H1 (cell line): Measurements from ENCODE around the gene MR1. TPM values are rescaled to one million over a fixed set of nuclear protein-coding genes. Genes with fewer than 3 reads are reported as not detected.

Experiments used
- CTCF ChIA-PET: fragments of 300-600 bp; sonication (Branson Sonifier 250); formaldehyde crosslinking; loops from one replicate; lab custom pipeline; 2021; ENCODE audit not compliant: partially characterized antibody; lab: Charles Lee
- POLR2A ChIA-PET: fragments of 300-600 bp; sonication (Branson Sonifier 250); formaldehyde crosslinking; loops from one replicate; lab custom pipeline; 2021; ENCODE audit warnings: inconsistent platforms; ENCODE audit not compliant: partially characterized antibody; lab: Charles Lee
- DNase-seq, 2 experiments: peaks; one replicate each; pipeline versions ENCODE4 v3.0.0 to v3.0.0-alpha.2; 2010 to 2022; ENCODE audit warnings: low spot score in 2 of 2, low read depth in 1 of 2, mixed read lengths in 1 of 2
- FAIRE-seq: peaks from 2 replicates; lab custom pipeline; 2011; peaks lifted over from hg19 to GRCh38; lab: Jason Lieb, UNC
- H2AFZ ChIP-seq: 2 replicates; pipeline ENCODE4 v1.8.1; 2012; ENCODE audit warnings: low read length, inconsistent platforms
- H2AK5ac ChIP-seq: 2 replicates; pipeline ENCODE4 v1.6.1; 2013; ENCODE audit warnings: low read depth, low read length
- H2BK120ac ChIP-seq: replicated peaks from 2 replicates; pipeline ENCODE3; 2013; ENCODE audit warnings: low read depth, low read length, inconsistent platforms
- H2BK12ac ChIP-seq: 2 replicates; pipeline ENCODE4 v1.6.1; 2013; ENCODE audit warnings: low read depth, low read length
- H2BK15ac ChIP-seq: 2 replicates; pipeline ENCODE4 v1.6.1; 2013; ENCODE audit warnings: low read length
- H2BK20ac ChIP-seq: 2 replicates; pipeline ENCODE4 v1.6.1; 2013; ENCODE audit warnings: low read length
- H2BK5ac ChIP-seq: 2 replicates; pipeline ENCODE4 v1.6.1; 2013; ENCODE audit warnings: low read depth, low read length
- H3K14ac ChIP-seq: 2 replicates; pipeline ENCODE4 v1.6.1; 2013; ENCODE audit warnings: inconsistent platforms; ENCODE audit not compliant: insufficient read length
- H3K18ac ChIP-seq: 2 replicates; pipeline ENCODE4 v1.6.1; 2013; ENCODE audit warnings: low read length; ENCODE audit errors: extremely low read depth
- H3K23ac ChIP-seq: 2 replicates; pipeline ENCODE4 v1.6.1; 2013; ENCODE audit warnings: inconsistent platforms; ENCODE audit not compliant: insufficient read length
- H3K23me2 ChIP-seq: 2 replicates; pipeline ENCODE4 v1.6.1; 2013; ENCODE audit warnings: low read depth, low read length
- H3K27ac ChIP-seq: 2 replicates; pipeline ENCODE4 v1.6.1; 2011; ENCODE audit warnings: low read depth, low read length, inconsistent platforms
- H3K27me3 ChIP-seq, 4 experiments: replicated peaks in 1 of 4; 1 replicate in 1 of 4; 2 replicates in 3 of 4; pipeline versions ENCODE4 v1.6.1 to v1.8.1; 2011 to 2013; ENCODE audit warnings: low read length in 3 of 4, mild to moderate bottlenecking in 3 of 4, inconsistent platforms in 2 of 4, mixed read lengths in 2 of 4, moderate library complexity in 1 of 4; ENCODE audit not compliant: control insufficient read depth in 3 of 4, insufficient read depth in 3 of 4; ENCODE audit errors: extremely low read depth in 1 of 4
- H3K36me3 ChIP-seq, 4 experiments: 2 replicates each; pipeline versions ENCODE4 v1.6.1 to v1.8.1; 2011 to 2013; ENCODE audit warnings: mild to moderate bottlenecking in 4 of 4, low read length in 3 of 4, moderate library complexity in 2 of 4, control low read depth in 1 of 4, inconsistent platforms in 1 of 4; ENCODE audit not compliant: insufficient read depth in 4 of 4, control insufficient read depth in 2 of 4
- H3K4ac ChIP-seq: replicated peaks from 2 replicates; pipeline ENCODE3; 2013; ENCODE audit warnings: low read length, low read depth, mixed read lengths, inconsistent platforms; ENCODE audit not compliant: insufficient read length
- H3K4me1 ChIP-seq, 4 experiments: replicated peaks in 1 of 4; 1 replicate in 1 of 4; 2 replicates in 3 of 4; pipeline versions ENCODE4 v1.6.1 to v1.8.1; 2011 to 2013; ENCODE audit warnings: low read length in 3 of 4, inconsistent platforms in 2 of 4, mixed read lengths in 1 of 4; ENCODE audit not compliant: insufficient read depth in 4 of 4, control insufficient read depth in 3 of 4
- H3K4me2 ChIP-seq, 2 experiments: 2 replicates each; pipeline versions ENCODE4 v1.6.1 to v1.8.1; 2011 to 2013; ENCODE audit warnings: low read depth in 2 of 2, low read length in 2 of 2, control low read depth in 1 of 2, inconsistent platforms in 1 of 2, mild to moderate bottlenecking in 1 of 2; ENCODE audit not compliant: insufficient read depth in 1 of 2
- H3K4me3 ChIP-seq, 4 experiments: fragments of 200-600, 300-600 bp in 1 of 4; sonication (generic), shearing (Covaris generic), sonication (Bioruptor Twin) in 1 of 4; 2 replicates each; pipeline versions ENCODE4 v1.5.1 to v1.8.1; 2011 to 2016; ENCODE audit warnings: low read length in 4 of 4, low read depth in 3 of 4, control low read depth in 2 of 4, inconsistent platforms in 2 of 4, mild to moderate bottlenecking in 2 of 4, mixed read lengths in 1 of 4, moderate library complexity in 1 of 4; ENCODE audit not compliant: insufficient read depth in 2 of 4; ENCODE audit errors: extremely low read depth in 1 of 4
- H3K56ac ChIP-seq: replicated peaks from 2 replicates; pipeline ENCODE3; 2013; ENCODE audit warnings: low read depth, mild to moderate bottlenecking, mixed read lengths, low read length, inconsistent platforms; ENCODE audit not compliant: insufficient read length
- H3K79me1 ChIP-seq: 2 replicates; pipeline ENCODE4 v1.6.1; 2013; ENCODE audit warnings: low read depth, low read length, control low read depth
- H3K79me2 ChIP-seq, 2 experiments: 2 replicates each; pipeline versions ENCODE4 v1.6.1 to v1.8.1; 2012 to 2013; ENCODE audit warnings: low read length in 2 of 2, mild to moderate bottlenecking in 2 of 2, inconsistent platforms in 1 of 2; ENCODE audit not compliant: insufficient read depth in 2 of 2, control insufficient read depth in 1 of 2
- H3K9ac ChIP-seq, 4 experiments: replicated peaks in 1 of 4; 1 replicate in 1 of 4; 2 replicates in 3 of 4; pipeline versions ENCODE4 v1.6.1 to v1.8.1; 2011 to 2013; ENCODE audit warnings: low read depth in 3 of 4, low read length in 3 of 4, control low read depth in 2 of 4, mild to moderate bottlenecking in 2 of 4, moderate library complexity in 2 of 4, inconsistent platforms in 1 of 4; ENCODE audit errors: extremely low read depth in 1 of 4
- H3K9me3 ChIP-seq, 2 experiments: 2 replicates each; pipeline versions ENCODE4 v1.6.1 to v1.8.1; 2012 to 2013; ENCODE audit warnings: mild to moderate bottlenecking in 2 of 2, moderate library complexity in 2 of 2, control low read depth in 1 of 2, inconsistent platforms in 1 of 2, low read depth in 1 of 2, low read length in 1 of 2, mixed read lengths in 1 of 2; ENCODE audit not compliant: insufficient read depth in 2 of 2
- H4K20me1 ChIP-seq, 2 experiments: replicated peaks in 1 of 2; 2 replicates each; pipeline versions ENCODE3 to v1.8.1; 2011 to 2013; ENCODE audit warnings: inconsistent platforms in 2 of 2, low read length in 2 of 2, mild to moderate bottlenecking in 1 of 2; ENCODE audit not compliant: insufficient read depth in 2 of 2, control insufficient read depth in 1 of 2
- H4K5ac ChIP-seq: 2 replicates; pipeline ENCODE4 v1.6.1; 2013; ENCODE audit warnings: low read length, low read depth, mixed read lengths, inconsistent platforms; ENCODE audit not compliant: insufficient read length
- H4K8ac ChIP-seq: 2 replicates; pipeline ENCODE4 v1.8.0; 2013; ENCODE audit warnings: mild to moderate bottlenecking, moderate library complexity, low read length, inconsistent platforms; ENCODE audit not compliant: insufficient read depth; ENCODE audit errors: extremely low read depth
- H4K91ac ChIP-seq: replicated peaks from 2 replicates; pipeline ENCODE3; 2013; ENCODE audit warnings: low read length, mixed read lengths, inconsistent platforms; ENCODE audit not compliant: insufficient read length
- ASH2L ChIP-seq: fragments of 200-600, 300-600 bp; sonication (generic); IDR thresholded peaks from one replicate; pipeline ENCODE4 v1.7.1; 2017; ENCODE audit warnings: low read length
- BACH1 ChIP-seq: IDR thresholded peaks from 2 replicates; pipeline ENCODE4 v1.6.1; 2012; ENCODE audit warnings: low read length, improper control_type of control experiment
- CBX5 ChIP-seq: fragments of 300-800, 300-1000 bp; sonication (generic); IDR thresholded peaks from 2 replicates; pipeline ENCODE4 v1.7.1; 2016; ENCODE audit warnings: antibody characterized with exemption, low read length, low read depth
- CTBP2 ChIP-seq: IDR thresholded peaks from 2 replicates; pipeline ENCODE4 v1.7.0; 2011; ENCODE audit warnings: borderline replicate concordance, mild to moderate bottlenecking, moderate library complexity, mixed read lengths, low read length; ENCODE audit not compliant: insufficient read depth, insufficient read length
- FOSL1 ChIP-seq: IDR thresholded peaks from 2 replicates; pipeline ENCODE4 v1.6.1; 2011; ENCODE audit warnings: mild to moderate bottlenecking, low read depth, low read length, moderate library complexity; ENCODE audit not compliant: insufficient read depth
- HDAC2 ChIP-seq, 2 experiments: fragments of 300-600 bp in 1 of 2; sonication (generic) in 1 of 2; IDR thresholded peaks; 2 replicates each; pipeline ENCODE4 v1.6.1; 2011 to 2012; ENCODE audit warnings: low read depth in 2 of 2, low read length in 2 of 2, mild to moderate bottlenecking in 2 of 2, moderate library complexity in 2 of 2, borderline replicate concordance in 1 of 2, inconsistent platforms in 1 of 2
- JUND ChIP-seq: IDR thresholded peaks from 2 replicates; pipeline ENCODE4 v1.6.1; 2011; ENCODE audit warnings: mild to moderate bottlenecking, improper control_type of control experiment, low read length
- KDM4A ChIP-seq: IDR thresholded peaks from one replicate; pipeline ENCODE4 v1.7.1; 2012; ENCODE audit warnings: low read depth, mild to moderate bottlenecking, moderate library complexity, low read length, inconsistent platforms; ENCODE audit not compliant: severe bottlenecking
- KDM5A ChIP-seq: fragments of 200-600 bp; IDR thresholded peaks from 2 replicates; pipeline ENCODE4 v1.7.1; 2012; ENCODE audit warnings: mild to moderate bottlenecking, low read length, inconsistent platforms, mixed read lengths
- TAF1 ChIP-seq: IDR thresholded peaks from 2 replicates; pipeline ENCODE4 v1.6.1; 2011; ENCODE audit warnings: mild to moderate bottlenecking, low read depth, low read length
- TBP ChIP-seq: IDR thresholded peaks from 2 replicates; pipeline ENCODE4 v1.6.1; 2011; ENCODE audit warnings: low read depth, low read length, improper control_type of control experiment
- WGBS, 2 experiments: shearing (Covaris generic) in 1 of 2; methylation state at CpG; one replicate each; pipeline versions ENCODE4 v1.1.6 to v1.1.7; 2013 to 2015; ENCODE audit warnings: low lambda C conversion rate in 2 of 2, mixed read lengths in 2 of 2, inconsistent platforms in 1 of 2, low coverage in 1 of 2, missing lambda C conversion rate in 1 of 2; ENCODE audit not compliant: insufficient replicate concordance in 2 of 2, insufficient coverage in 1 of 2, insufficient read length in 1 of 2; ENCODE audit errors: extremely low coverage in 1 of 2, missing lambda C conversion rate in 1 of 2; 5-methylcytosine and 5-hydroxymethylcytosine counted together
- polyA plus RNA-seq, 7 experiments: library from polyadenylated mRNA; depleted of rRNA in 3 of 7; stranded (reverse) in 5 of 7; unstranded in 2 of 7; fragments of >200 nt in 5 of 7; fragments of 200-250 nt in 2 of 7; gene quantifications; 1 replicate in 5 of 7; 2 replicates in 1 of 7; 4 replicates in 1 of 7; pipeline versions ENCODE4 v1.2.1 to v1.2.3, GENCODE V29; 2011 to 2013; ENCODE audit warnings: missing spikeins in 2 of 7, mixed read lengths in 2 of 7
- total RNA-seq: library from RNA; stranded (reverse); fragmentation: NEBNext Ultra II Directional; extraction: Animal tissue kit (Norgen Biotek cat#: 25700); gene quantifications from 2 replicates; pipeline ENCODE4 v1.2.1, GENCODE V29; 2021

Gene MR1
- total and polyA plus RNA-seq, 2 of the 8 experiments (the other 6 are each of a cell fraction or from before 2014, with no cell fraction given) = 0.09 TPM; not detected in 1

DNA sequence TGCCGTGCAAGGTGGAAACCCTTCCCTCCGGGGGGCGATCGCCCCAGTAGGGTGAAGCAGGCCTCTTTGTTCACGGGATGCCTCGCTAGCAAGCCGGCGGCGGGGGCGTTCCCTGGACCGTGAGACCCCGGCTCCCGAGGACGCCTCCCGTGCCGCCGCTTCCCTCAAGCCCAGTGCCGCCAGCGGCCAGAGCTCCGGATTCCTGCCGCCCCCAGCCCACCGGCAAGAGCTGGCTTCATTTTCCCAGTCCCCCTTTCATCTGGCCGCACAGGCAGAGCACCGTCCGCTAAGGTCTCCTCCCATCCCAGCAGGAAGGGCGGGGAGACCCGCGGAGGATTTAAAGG is 71.0 kb downstream of the MR1 start:
- H3K27me3 ChIP-seq = peaks cover 9 to 42% (median 41%) of the 10 kb centered on the region in 4 experiments
- peak overlapping the region; percentile 29; the same call in 1 of the 2 replicates for H2BK12ac ChIP-seq
- H3K18ac ChIP-seq = peak overlapping the region; percentile 79
- CTCF ChIA-PET = interaction anchor here (0.6 to 10.3 kb wide), 11 partner anchors 10 to 870 kb away, joined by 3 to 79 read pairs (median 4); no protein-coding TSS in a partner anchor
- WGBS, 2 experiments = 1% methylated on average over 26 of the region's 28 CpGs; no CpG with 5 or more reads in 1 of the 2 experiments
- H3K79me1 ChIP-seq = no peaks in the 10 kb centered on the region
- H2BK15ac ChIP-seq = peak overlapping the region; percentile 31; the same call in 1 of the 2 replicates
- H3K14ac ChIP-seq = peak overlapping the region; percentile 91
- H3K23ac ChIP-seq = no peak overlapping the region
- peak overlapping the region; percentile 53 to 75 (median 64) for H3K4me3 ChIP-seq
- no peaks in the 10 kb centered on the region for H3K36me3 ChIP-seq
- peak overlapping the region; percentile 22 for H2AFZ ChIP-seq
- peak overlapping the region; percentile 53; the same call in 1 of the 2 replicates for H4K8ac ChIP-seq
- peaks cover 16% of the 10 kb centered on the region for H3K23me2 ChIP-seq
- H2AK5ac ChIP-seq = no peak overlapping the region
- TF ChIP-seq JUND (0 out of 2 replicates have a peak, but pooled peaks have one; percentile 6), TBP (peak; percentile 46; the same call in 1 of the 2 replicates), BACH1 (no peak), KDM5A (no peak), KDM4A (peak; percentile 77), FOSL1 (no peak), CTBP2 (peak; percentile 70), CBX5 (no peak), HDAC2 (IDR thresholded peaks at IDR 0.05; ENCODE audit: borderline replicate concordance in 1 of 2, low read depth in 2 of 2, low read length in 2 of 2) (no peak), TAF1 (no peak), ASH2L (peak; percentile 78)
- H2BK120ac ChIP-seq = no peak overlapping the region
- peak overlapping the region; percentile 48 for H3K4ac ChIP-seq
- peak overlapping the region; percentile 21; the same call in 1 of the 2 replicates for H2BK20ac ChIP-seq
- no peaks in the 10 kb centered on the region for H3K9me3 ChIP-seq
- peak overlapping the region; percentile 47 for H4K91ac ChIP-seq
- H3K79me2 ChIP-seq = no peaks in the 10 kb centered on the region
- H3K4me1 ChIP-seq = peaks cover 10 to 46% (median 23%) of the 10 kb centered on the region in 4 experiments
- POLR2A ChIA-PET = interaction anchor here (0.9 to 14.2 kb wide), 11 partner anchors 8 to 82 kb away, joined by 4 to 253 read pairs (median 14); partner anchors contain the start of genes IER5 and STX6
- H3K4me2 ChIP-seq = peak overlapping the region; percentile 82 to 89
- H4K5ac ChIP-seq = peak overlapping the region; percentile 38
- no peak for FAIRE-seq
- H2BK5ac ChIP-seq = peak overlapping the region; percentile 35; the same call in 1 of the 2 replicates
- peak overlapping the region; percentile 17 for H3K56ac ChIP-seq
- peak overlapping the region; percentile 62; the same call in 1 of the 2 replicates for H3K27ac ChIP-seq
- peak overlapping the region; percentile 49 to 77 (median 54) for H3K9ac ChIP-seq
- H4K20me1 ChIP-seq = no peaks in the 10 kb centered on the region
- no peak for DNase-seq
